VCaP (cell line): ENCODE measurements around the gene TAS2R16.
A peak's percentile ranks its signal among the peaks of the same experiment; 100 is the strongest.
"Not testable (repeated sequence)": the region's sequence is repeated elsewhere in the genome, so short reads cannot be mapped to it uniquely, and the experiment has no call there.

ENCODE experiments used
- H3K27ac ChIP-seq: fragments of 450-650 bp; 2 replicates; pipeline ENCODE4 v1.5.1; 2017
- TF ChIP-seq, protein P1 (sequence below): fragments of 450-650 bp; conservative IDR thresholded peaks from 2 replicates; pipeline ENCODE4 v1.5.1; 2017; ENCODE audit warnings: mild to moderate bottlenecking, moderate library complexity

The TAS2R16 gene

DNA sequence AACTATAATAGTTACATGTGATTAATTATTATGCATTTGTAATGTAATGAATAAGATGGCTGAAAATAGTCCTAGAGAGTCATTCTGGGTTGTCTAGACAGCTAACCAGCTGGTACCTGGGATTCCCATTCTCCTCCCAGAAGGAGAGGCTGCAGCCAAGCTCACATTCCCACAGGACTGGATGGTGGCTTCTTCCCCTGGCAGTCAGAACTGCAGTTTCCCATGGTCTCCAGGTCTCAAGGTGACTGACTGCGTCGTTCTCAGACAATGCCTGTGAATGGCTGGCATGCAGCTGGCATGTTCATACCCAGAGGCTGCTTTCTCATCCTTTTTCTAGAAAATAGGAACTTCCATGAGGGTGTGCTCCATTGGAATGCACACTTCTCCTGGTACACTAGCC is 21.3 kb downstream of the TAS2R16 start:
- H3K27ac ChIP-seq, result no peak overlapping the region
- TF ChIP-seq, protein P1, sequence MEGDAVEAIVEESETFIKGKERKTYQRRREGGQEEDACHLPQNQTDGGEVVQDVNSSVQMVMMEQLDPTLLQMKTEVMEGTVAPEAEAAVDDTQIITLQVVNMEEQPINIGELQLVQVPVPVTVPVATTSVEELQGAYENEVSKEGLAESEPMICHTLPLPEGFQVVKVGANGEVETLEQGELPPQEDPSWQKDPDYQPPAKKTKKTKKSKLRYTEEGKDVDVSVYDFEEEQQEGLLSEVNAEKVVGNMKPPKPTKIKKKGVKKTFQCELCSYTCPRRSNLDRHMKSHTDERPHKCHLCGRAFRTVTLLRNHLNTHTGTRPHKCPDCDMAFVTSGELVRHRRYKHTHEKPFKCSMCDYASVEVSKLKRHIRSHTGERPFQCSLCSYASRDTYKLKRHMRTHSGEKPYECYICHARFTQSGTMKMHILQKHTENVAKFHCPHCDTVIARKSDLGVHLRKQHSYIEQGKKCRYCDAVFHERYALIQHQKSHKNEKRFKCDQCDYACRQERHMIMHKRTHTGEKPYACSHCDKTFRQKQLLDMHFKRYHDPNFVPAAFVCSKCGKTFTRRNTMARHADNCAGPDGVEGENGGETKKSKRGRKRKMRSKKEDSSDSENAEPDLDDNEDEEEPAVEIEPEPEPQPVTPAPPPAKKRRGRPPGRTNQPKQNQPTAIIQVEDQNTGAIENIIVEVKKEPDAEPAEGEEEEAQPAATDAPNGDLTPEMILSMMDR, result no peak

GRCh38 chr7:122972056-122972455 is 23.4 kb downstream of the TAS2R16 start:
- TF ChIP-seq, protein P1, result no peak
- H3K27ac ChIP-seq, result peak overlapping the region; percentile 86

- H3K27ac ChIP-seq, result peak overlapping the region; percentile 86
Measured at GRCh38 chr7:122970740-122971725, 24.5 kb downstream of the TAS2R16 start.

DNA sequence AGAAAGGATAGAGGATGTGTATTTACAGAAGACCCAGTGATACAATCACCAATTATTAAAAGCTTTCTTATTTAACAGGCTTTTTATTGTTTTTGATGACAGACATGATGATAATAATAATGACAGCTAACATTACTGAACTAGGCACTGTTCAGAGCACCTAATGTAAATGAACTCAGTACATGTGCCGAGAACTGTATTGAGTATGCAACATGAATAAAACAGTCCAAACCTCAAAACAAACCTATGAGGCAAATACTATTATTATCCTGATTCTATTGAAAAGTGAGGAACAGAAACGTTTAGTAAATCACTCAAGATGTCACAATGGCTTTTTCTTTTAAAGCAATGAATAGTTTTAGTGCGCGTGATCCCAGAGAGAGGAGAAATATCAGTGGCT is 27.1 kb downstream of the TAS2R16 start:
- H3K27ac ChIP-seq, result no peak overlapping the region
- TF ChIP-seq, protein P1, result no peak

More at GRCh38 chr7:122970740-122971725, 24.5 kb downstream of the TAS2R16 start:
- TF ChIP-seq, protein P1, result no peak

DNA sequence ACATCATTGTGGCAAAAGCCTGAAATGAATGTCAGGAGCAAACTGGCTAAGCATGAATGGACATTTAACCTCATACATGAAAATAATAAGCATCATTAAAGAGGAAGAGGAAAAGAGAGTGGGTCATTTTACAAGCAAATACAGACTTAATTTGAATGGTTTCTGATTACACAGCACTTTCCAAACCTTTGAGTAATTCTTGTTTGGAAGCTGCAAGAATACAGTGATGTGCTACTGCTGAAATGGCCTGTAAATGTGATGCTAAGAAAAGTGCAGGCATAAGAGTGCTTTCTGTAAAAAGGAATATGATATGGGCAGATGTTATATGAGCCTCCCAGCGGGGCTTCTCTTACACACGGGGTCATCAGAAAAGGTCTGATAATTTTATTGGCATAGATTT is 30.2 kb downstream of the TAS2R16 start:
- TF ChIP-seq, protein P1, result no peak
- peak overlapping the region; percentile 44 for H3K27ac ChIP-seq

DNA sequence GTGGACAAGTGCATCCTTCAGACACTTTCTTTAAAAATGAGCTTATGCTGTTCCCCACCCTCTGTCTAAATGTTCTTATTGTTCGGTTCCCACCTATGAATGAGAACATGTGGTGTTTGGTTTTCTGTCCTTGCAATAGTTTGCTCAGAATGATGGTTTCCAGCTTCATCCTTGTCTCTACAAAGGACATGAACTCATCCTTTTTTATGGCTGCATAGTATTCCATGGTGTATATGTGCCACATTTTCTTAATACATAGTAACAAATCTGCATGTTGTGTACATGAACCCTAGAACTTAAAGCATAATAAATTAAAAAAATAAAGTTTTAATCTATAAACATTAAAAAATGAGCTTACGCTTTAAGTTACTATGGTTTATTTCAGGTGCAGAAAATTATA is 41.8 kb downstream of the TAS2R16 start:
- H3K27ac ChIP-seq, result not testable (repeated sequence)

GRCh38 chr7:122951006-122951405 is 44.5 kb downstream of the TAS2R16 start:
- no peak overlapping the region for H3K27ac ChIP-seq
- TF ChIP-seq, protein P1, result no peak

DNA sequence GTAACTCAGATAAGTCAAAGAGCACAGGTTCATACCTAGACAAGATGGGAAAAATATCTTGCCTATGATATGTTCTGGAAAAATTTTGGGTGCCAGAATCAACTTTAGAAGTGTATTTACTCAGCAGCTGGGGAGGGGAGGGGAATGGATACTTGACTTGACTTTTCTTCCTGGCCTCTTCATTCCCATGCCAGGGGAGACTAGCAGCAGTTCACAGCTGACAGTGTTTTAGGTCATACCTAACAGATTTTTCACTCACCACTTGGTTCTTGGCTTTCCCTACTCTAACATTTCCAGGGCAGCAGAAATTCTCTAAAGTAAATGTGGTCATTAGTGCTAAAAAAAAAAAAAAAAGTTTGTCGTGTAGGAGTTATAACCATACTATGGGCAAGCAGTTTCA is 46.3 kb downstream of the TAS2R16 start:
- H3K27ac ChIP-seq, result no peak overlapping the region
- TF ChIP-seq, protein P1, result no peak
